Measurements from ENCODE around the gene FAM149B1.

FAM149B1 gene

DNA sequence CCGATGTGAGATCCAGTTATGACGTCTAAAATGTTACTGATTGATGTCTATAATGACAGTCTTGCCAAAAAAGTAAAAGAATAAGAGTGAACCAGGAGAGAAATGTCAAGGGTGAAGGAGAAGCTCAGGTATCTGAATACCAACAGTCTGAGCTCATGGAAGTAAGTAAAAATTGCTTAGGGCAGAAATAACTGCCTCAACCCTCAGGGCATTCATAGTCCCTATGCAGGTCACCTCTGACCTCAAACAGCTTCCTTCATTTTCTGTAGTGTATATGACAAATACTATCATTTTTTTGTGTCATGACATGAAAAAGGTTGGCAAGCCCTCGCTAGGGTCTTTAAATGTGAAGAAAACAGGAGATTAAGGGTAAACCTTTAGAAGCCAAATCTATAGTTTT is 125.5 kb downstream of the FAM149B1 start:
- no peak for DNase-seq
